GM23338 (cell line): Measurements from ENCODE around the gene E4F1.

Experiments used
- CTCF ChIP-seq, 2 experiments: fragments of 200-600 bp in 1 of 2; sonication (generic) in 1 of 2; conservative IDR thresholded peaks; 2 replicates each; pipeline versions ENCODE4 v1.5.1 to v1.6.1; 2016 to 2017; ENCODE audit warnings: antibody characterized with exemption in 2 of 2, low read depth in 2 of 2, mild to moderate bottlenecking in 2 of 2, moderate library complexity in 1 of 2
- EZH2 ChIP-seq: fragments of 200-600 bp; sonication (generic); IDR thresholded peaks from one replicate; pipeline ENCODE4 v1.8.0; 2017; ENCODE audit warnings: antibody characterized with exemption, mild to moderate bottlenecking, low read depth; ENCODE audit not compliant: unreplicated experiment
- EZH2phosphoT487 ChIP-seq: fragments of 200-600 bp; sonication (generic); IDR thresholded peaks from one replicate; pipeline ENCODE4 v1.8.1; 2018; ENCODE audit warnings: antibody characterized with exemption; ENCODE audit not compliant: unreplicated experiment
- NANOG ChIP-seq: IDR thresholded peaks from 2 replicates; pipeline ENCODE4 v1.6.1; 2016; ENCODE audit warnings: antibody characterized with exemption, borderline replicate concordance
- POLR2AphosphoS5 ChIP-seq: IDR thresholded peaks from 2 replicates; pipeline ENCODE4 v1.6.1; 2016; ENCODE audit warnings: antibody characterized with exemption, low read depth
- ZNF114 ChIP-seq: fragments of 250-450 bp; sonication (Bioruptor Pico); IDR thresholded peaks from 2 replicates; pipeline ENCODE4 v1.5.0; 2020; ENCODE audit warnings: mild to moderate bottlenecking, moderate library complexity
- TF ChIP-seq, protein P1 (sequence below): IDR thresholded peaks from 2 replicates; pipeline ENCODE4 v1.6.1; 2016; ENCODE audit warnings: antibody characterized with exemption

DNA sequence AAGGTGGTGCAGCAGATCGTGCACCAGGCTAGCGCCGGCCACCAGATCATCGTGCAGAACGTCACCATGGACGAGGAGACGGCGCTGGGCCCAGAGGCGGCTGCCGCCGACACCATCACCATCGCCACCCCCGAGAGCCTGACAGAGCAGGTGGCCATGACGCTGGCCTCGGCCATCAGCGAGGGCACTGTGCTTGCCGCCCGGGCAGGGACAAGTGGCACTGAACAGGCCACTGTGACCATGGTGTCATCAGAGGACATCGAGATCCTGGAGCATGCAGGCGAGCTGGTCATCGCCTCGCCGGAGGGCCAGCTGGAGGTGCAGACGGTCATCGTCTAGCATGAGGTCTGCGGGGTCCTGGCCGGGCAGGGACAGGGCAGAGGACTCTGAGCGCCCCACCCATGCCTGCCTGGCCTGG is 11.9 kb downstream of the E4F1 start:
- TF ChIP-seq CTCF (conservative IDR thresholded peaks at IDR 0.05; ENCODE audit: low read depth in 2 of 2), result no peak
- TF ChIP-seq, protein P1, sequence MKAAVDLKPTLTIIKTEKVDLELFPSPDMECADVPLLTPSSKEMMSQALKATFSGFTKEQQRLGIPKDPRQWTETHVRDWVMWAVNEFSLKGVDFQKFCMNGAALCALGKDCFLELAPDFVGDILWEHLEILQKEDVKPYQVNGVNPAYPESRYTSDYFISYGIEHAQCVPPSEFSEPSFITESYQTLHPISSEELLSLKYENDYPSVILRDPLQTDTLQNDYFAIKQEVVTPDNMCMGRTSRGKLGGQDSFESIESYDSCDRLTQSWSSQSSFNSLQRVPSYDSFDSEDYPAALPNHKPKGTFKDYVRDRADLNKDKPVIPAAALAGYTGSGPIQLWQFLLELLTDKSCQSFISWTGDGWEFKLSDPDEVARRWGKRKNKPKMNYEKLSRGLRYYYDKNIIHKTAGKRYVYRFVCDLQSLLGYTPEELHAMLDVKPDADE, result no peak
- no peak for TF ChIP-seq EZH2phosphoT487
- no peak for TF ChIP-seq EZH2
- no peak for TF ChIP-seq ZNF114 (CRISPR knock-in tag)
- no peak for TF ChIP-seq NANOG
- TF ChIP-seq POLR2AphosphoS5, result no peak
